Naive thymus-derived CD8-positive, alpha-beta T cell (primary cell): Measurements from ENCODE around the gene TMEM72. TPM values are rescaled to one million over a fixed set of nuclear protein-coding genes. Genes with fewer than 3 reads are reported as not detected.

Experiments used
- ATAC-seq, 2 donors: fragments of 150-1000 bp; cut with Tn5 transposase in 1 of 2; sonication (Bioruptor Pico), chemical (Tn5 transposase) in 1 of 2; 1 replicate in 1 of 2; 2 replicates in 1 of 2; pipeline ENCODE4 v1.10.0; 2021; ENCODE audit warnings: mild to moderate bottlenecking in 2 of 2, moderate library complexity in 2 of 2
- POLR2A ChIA-PET: fragments of 350-600 bp; sonication (Branson Sonifier 250); formaldehyde crosslinking; loops from one replicate; lab custom pipeline; 2021; ENCODE audit warnings: antibody characterized with exemption; lab: Charles Lee
- DNase-seq, 10 donors: peaks; one replicate each; pipeline versions ENCODE4 v3.0.0 to v3.0.0-alpha.2; 2020 to 2022
- H3K27ac Mint-ChIP-seq, 10 donors: one replicate each; pipeline ENCODE4 v1.8.0; 2020 to 2022; ENCODE audit warnings: mild to moderate bottlenecking in 10 of 10, mixed read lengths in 10 of 10, moderate library complexity in 4 of 10, inconsistent platforms in 1 of 10
- H3K27me3 Mint-ChIP-seq, 5 donors: one replicate each; pipeline ENCODE4 v1.8.0; 2021 to 2022; ENCODE audit warnings: mixed read lengths in 5 of 5
- H3K36me3 Mint-ChIP-seq, 3 donors: one replicate each; pipeline ENCODE4 v1.8.0; 2020 to 2022; ENCODE audit warnings: mixed read lengths in 3 of 3, mild to moderate bottlenecking in 2 of 3, inconsistent platforms in 1 of 3
- H3K4me1 Mint-ChIP-seq, 4 donors: one replicate each; pipeline ENCODE4 v1.8.0; 2021 to 2022; ENCODE audit warnings: mixed read lengths in 4 of 4
- H3K4me3 Mint-ChIP-seq, 10 donors: one replicate each; pipeline ENCODE4 v1.8.0; 2020 to 2022; ENCODE audit warnings: mild to moderate bottlenecking in 10 of 10, mixed read lengths in 10 of 10, moderate library complexity in 6 of 10, inconsistent platforms in 1 of 10
- H3K9me3 Mint-ChIP-seq, 9 donors: one replicate each; pipeline ENCODE4 v1.8.0; 2020 to 2022; ENCODE audit warnings: mixed read lengths in 9 of 9, mild to moderate bottlenecking in 3 of 9, inconsistent platforms in 1 of 9, moderate library complexity in 1 of 9
- polyA plus RNA-seq, 3 donors: library from polyadenylated mRNA; unstranded; fragments of 300-500 nt; fragmentation: Illumina TruSeq; gene quantifications; one replicate each; pipeline ENCODE4 v1.2.3, GENCODE V29; 2021
- total RNA-seq, 8 experiments: library from RNA in 2 of 8; stranded (reverse) in 2 of 8; gene quantifications; one replicate each; pipeline ENCODE4 v1.2.3 and lab custom pipeline; 2021 to 2026

TMEM72 gene
- total and polyA plus RNA-seq, 5 experiments from 2014 or later: not detected

- peak; percentile 44 to 80 for ATAC-seq
- no peaks in the 10 kb centered on the region for H3K9me3 Mint-ChIP-seq
- peak overlapping the region in 9 of 10 donors; percentile 0 to 82 (median 36) for H3K27ac Mint-ChIP-seq
- H3K27me3 Mint-ChIP-seq: no peaks in the 10 kb centered on the region
- DNase-seq: peak in 3 of 10 donors; percentile 39 to 56 (median 40)
- no peaks in the 10 kb centered on the region for H3K36me3 Mint-ChIP-seq
- H3K4me3 Mint-ChIP-seq: peak overlapping the region in 8 of 10 donors; percentile 0 to 67 (median 42)
- POLR2A ChIA-PET: interaction anchor here (0.5 to 0.7 kb wide), 2 partner anchors 9 to 56 kb away, joined by 3 read pairs; partner anchors contain the start of gene RASSF4
- H3K4me1 Mint-ChIP-seq: peaks cover 18 to 80% (median 31%) of the 10 kb centered on the region in 4 donors
Observed at GRCh38 chr10:44968500-44969400, 57.6 kb downstream of the TMEM72 start.

GRCh38 chr10:44969854-44970253, 58.7 kb downstream of the TMEM72 start:
- no peak for ATAC-seq
- peak overlapping the region in 1 of 10 donors; percentile 36 for H3K27ac Mint-ChIP-seq
- no peaks in the 10 kb centered on the region for H3K9me3 Mint-ChIP-seq
- H3K36me3 Mint-ChIP-seq: no peaks in the 10 kb centered on the region
- peaks cover 18 to 80% (median 35%) of the 10 kb centered on the region in 4 donors for H3K4me1 Mint-ChIP-seq
- no peaks in the 10 kb centered on the region for H3K27me3 Mint-ChIP-seq
- no peak for DNase-seq
- peak overlapping the region in 1 of 10 donors; percentile 32 for H3K4me3 Mint-ChIP-seq
- POLR2A ChIA-PET: no interaction called here

- DNase-seq: no peak
- POLR2A ChIA-PET: no interaction called here
- H3K4me1 Mint-ChIP-seq: peaks cover 16 to 72% (median 35%) of the 10 kb centered on the region in 4 donors
- no peak overlapping the region for H3K4me3 Mint-ChIP-seq
- no peaks in the 10 kb centered on the region for H3K36me3 Mint-ChIP-seq
- H3K9me3 Mint-ChIP-seq: no peaks in the 10 kb centered on the region
- H3K27ac Mint-ChIP-seq: no peak overlapping the region
- no peak for ATAC-seq
- no peaks in the 10 kb centered on the region for H3K27me3 Mint-ChIP-seq
Observed at GRCh38 chr10:44970812-44971395, 59.8 kb downstream of the TMEM72 start.

DNA sequence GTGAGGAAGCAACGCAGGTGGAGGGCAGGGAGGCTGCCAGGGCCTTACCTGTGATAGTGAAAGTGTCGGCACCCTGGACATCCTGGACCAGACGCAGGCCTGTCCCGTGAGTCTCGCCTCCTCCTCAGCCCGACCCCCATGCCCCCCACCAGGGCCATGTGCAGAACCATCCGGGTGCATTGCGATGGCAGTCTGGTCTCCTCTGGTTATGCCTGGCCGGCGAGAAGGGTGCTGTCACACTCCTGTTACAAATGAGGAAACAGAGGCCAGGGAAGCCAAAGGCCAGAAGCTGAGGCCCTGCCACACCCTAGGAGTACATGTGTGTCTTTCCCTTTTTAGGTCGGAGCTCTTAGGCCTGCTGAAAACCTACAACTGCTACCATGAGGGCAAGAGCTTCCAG, 60.3 kb downstream of the TMEM72 start:
- H3K36me3 Mint-ChIP-seq: no peaks in the 10 kb centered on the region
- ATAC-seq: no peak
- no peak overlapping the region for H3K4me3 Mint-ChIP-seq
- H3K27me3 Mint-ChIP-seq: no peaks in the 10 kb centered on the region
- no peak overlapping the region for H3K27ac Mint-ChIP-seq
- POLR2A ChIA-PET: no interaction called here
- no peaks in the 10 kb centered on the region for H3K9me3 Mint-ChIP-seq
- DNase-seq: no peak
- peaks cover 16 to 69% (median 32%) of the 10 kb centered on the region in 4 donors for H3K4me1 Mint-ChIP-seq

DNA sequence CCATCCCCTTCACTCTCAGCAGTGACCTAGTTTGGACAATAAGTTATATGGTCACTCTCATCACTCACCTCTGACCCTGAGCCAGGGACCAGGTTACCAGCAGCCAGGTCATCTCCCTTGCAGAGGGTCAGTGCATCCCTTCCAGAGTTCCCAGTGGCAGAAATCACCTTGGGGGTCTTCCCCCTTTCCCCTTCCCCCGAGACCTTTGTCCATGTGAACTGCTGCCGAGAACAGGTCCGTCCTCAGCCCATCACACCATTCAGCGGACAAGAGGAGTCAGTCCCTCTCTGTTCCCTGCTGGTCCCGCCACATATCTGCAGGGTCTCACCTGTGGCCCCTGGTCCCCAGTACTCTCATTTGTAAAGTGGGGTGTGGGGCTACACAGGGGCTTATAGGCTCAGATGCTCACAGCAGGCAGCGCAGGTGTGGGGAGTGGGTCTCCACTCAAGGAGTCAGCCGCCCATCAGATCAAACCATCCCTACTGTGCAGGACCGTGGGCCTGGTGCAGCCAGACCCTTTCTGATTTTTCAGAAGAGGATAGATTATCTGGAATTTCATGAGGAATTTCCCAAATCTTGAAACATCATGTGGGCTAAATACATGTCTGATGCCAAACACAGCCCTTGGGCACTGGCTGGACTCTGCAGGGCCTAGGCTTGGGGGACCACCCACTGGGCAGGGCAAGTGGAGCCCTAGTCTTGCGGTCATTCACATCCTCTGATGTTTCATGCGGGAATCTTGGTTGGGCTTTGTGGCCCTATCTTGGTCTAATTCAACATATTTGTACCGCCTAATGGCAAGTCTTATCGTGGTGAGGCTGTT, 61.0 kb downstream of the TMEM72 start:
- Mint-ChIP-seq H3K4me1 (peaks cover 16 to 66% (median 31%) of the 10 kb centered on the region in 4 donors), H3K36me3 (no peaks in the 10 kb centered on the region), H3K4me3 (no peak overlapping the region), H3K9me3 (no peaks in the 10 kb centered on the region), H3K27me3 (no peaks in the 10 kb centered on the region), H3K27ac (no peak overlapping the region)
- DNase-seq: no peak
- POLR2A ChIA-PET: interaction anchor here (0.7 to 2.1 kb wide), 3 partner anchors 9 to 39 kb away, joined by 3 to 4 read pairs (median 4); no protein-coding TSS in a partner anchor
- ATAC-seq: no peak

DNA sequence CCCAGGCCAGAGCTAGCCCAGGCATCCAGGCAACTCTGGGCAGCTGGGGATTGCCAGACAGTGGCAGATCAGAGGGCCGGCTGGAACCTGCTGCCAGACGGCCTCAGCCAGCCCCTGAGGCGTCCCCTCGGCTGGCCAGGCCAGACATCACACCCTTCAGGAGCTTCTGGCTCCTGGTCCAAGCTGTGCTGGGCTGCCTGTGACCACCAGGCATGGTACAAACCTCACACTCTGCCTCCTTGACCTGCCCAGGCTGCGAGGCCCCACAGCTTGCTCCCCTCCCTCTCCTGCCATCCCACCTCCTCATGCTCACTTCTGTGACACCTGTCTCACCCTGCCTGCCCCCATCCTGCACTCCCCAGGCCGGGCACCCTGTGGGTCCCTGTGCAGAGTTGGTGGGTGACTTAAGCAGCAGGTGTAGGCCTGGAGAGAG, 61.8 kb downstream of the TMEM72 start:
- Mint-ChIP-seq H3K4me1 (peaks cover 12 to 59% (median 25%) of the 10 kb centered on the region in 4 donors), H3K36me3 (no peaks in the 10 kb centered on the region), H3K4me3 (no peak overlapping the region), H3K9me3 (no peaks in the 10 kb centered on the region), H3K27ac (no peak overlapping the region), H3K27me3 (no peaks in the 10 kb centered on the region)
- DNase-seq (no peak), ATAC-seq (no peak)
- POLR2A ChIA-PET: interaction anchor here (0.6 to 2.1 kb wide), 4 partner anchors 8 to 40 kb away, joined by 3 to 4 read pairs (median 4); no protein-coding TSS in a partner anchor

DNA sequence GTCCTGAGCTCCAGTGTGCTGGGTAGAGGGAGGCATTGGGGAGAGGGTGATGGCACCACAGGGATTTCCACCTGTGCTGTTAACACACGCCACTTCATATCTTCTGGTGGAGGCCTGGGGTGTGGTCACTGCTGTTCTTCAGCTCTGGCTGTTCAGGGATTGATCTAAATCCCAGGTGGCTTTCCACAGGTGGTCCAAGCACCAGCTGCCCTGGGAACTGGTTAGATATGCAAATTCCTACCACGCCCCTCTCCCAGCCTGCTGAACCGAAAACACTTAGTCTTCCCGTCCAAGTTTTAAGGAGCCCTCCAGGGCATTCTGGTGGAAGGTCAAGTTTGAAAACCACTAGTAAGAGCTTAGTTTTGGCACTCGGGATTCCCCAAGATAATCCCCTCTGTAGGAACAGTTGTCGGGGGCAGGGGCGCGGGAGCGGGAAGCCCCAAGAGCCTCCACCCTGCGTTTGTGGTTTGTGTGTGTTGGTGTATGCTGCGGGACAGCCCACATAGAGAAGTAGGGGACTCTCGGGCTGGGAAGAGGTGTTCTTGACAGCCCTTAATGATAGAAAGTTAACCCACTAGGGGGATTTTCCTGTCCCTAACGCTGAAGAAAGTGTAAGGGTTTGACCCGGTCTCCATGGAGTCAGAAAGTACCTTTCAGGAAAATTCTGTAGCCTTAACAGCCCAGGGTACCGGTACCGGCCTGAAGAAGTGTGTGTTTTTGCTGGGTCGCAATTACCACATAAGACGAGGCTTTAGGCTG, 62.4 kb downstream of the TMEM72 start:
- Mint-ChIP-seq H3K4me1 (peaks cover 7 to 55% (median 20%) of the 10 kb centered on the region in 4 donors), H3K27me3 (no peaks in the 10 kb centered on the region), H3K9me3 (no peaks in the 10 kb centered on the region), H3K27ac (peak overlapping the region in 3 of 10 donors; percentile 56 to 81 (median 63)), H3K4me3 (peak overlapping the region in 2 of 10 donors; percentile 47 to 72), H3K36me3 (no peaks in the 10 kb centered on the region)
- POLR2A ChIA-PET: interaction anchor here (0.6 to 2.1 kb wide), 5 partner anchors 8 to 41 kb away, joined by 3 to 4 read pairs (median 3); no protein-coding TSS in a partner anchor
- DNase-seq (no peak), ATAC-seq (no peak)

- no peak for ATAC-seq
- Mint-ChIP-seq H3K4me1 (peaks cover under 1 to 48% (median 14%) of the 10 kb centered on the region in 4 donors), H3K4me3 (peak overlapping the region; percentile 64 to 82 (median 76)), H3K27ac (peak overlapping the region in 4 of 10 donors; percentile 17 to 81 (median 48)), H3K27me3 (no peaks in the 10 kb centered on the region), H3K36me3 (no peaks in the 10 kb centered on the region), H3K9me3 (no peaks in the 10 kb centered on the region)
- DNase-seq: no peak
- POLR2A ChIA-PET: interaction anchor here (1.1 to 2.1 kb wide), 2 partner anchors 11 to 41 kb away, joined by 3 to 4 read pairs; no protein-coding TSS in a partner anchor
Observed at GRCh38 chr10:44974082-44974627, 63.0 kb downstream of the TMEM72 start.

DNA sequence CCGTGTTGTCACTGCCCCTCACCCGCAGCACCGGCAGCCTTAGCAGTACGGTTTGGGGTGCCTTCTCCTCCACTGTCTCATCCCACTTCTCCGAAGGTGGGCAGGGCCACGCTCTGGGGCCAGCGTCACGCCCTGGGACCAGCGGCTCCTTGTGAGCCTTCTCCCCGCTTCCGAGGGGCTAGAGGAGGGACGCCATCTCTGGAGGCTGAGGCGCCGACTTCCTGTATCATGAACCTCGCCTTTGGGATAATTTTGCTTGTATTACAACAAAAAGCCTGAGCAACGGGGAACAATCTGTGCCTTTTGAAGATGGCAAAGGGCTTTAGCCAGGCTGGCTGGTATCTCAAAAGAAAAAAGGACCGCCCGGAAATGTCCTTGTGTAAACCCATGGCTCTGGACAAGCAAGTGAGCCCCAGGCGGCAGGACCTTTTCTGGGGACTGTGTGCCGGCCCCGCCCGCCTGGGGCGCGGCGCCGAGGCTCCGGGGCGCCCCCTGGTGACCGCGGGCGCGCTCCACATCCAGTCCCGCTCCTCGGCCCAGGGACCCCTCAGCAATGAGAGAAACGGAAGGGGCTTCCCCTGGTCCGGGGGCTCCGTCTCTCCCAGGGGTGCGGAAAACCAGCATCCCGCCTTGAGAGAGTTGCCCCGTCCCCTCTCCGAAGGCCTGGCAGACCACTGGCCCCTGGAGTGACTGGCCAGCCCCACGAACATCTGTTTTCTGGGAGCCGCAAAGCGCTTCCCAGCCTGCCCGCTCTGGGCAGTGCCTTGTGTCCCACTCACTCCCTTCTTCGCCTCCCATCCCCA, 63.7 kb downstream of the TMEM72 start:
- H3K4me1 Mint-ChIP-seq: peaks cover 0 to 44% (median 9%) of the 10 kb centered on the region in 4 donors
- no peaks in the 10 kb centered on the region for H3K9me3 Mint-ChIP-seq
- peak; percentile 97 to 99 for ATAC-seq
- DNase-seq: peak; percentile 21 to 75 (median 70)
- POLR2A ChIA-PET: interaction anchor here (1.1 to 2.1 kb wide), 3 partner anchors 12 to 42 kb away, joined by 3 to 4 read pairs (median 4); partner anchors contain the start of gene ZNF22
- H3K27ac Mint-ChIP-seq: peak overlapping the region in 7 of 10 donors; percentile 7 to 90 (median 60)
- no peaks in the 10 kb centered on the region for H3K36me3 Mint-ChIP-seq
- no peaks in the 10 kb centered on the region for H3K27me3 Mint-ChIP-seq
- peak overlapping the region; percentile 64 to 82 (median 76) for H3K4me3 Mint-ChIP-seq

DNA sequence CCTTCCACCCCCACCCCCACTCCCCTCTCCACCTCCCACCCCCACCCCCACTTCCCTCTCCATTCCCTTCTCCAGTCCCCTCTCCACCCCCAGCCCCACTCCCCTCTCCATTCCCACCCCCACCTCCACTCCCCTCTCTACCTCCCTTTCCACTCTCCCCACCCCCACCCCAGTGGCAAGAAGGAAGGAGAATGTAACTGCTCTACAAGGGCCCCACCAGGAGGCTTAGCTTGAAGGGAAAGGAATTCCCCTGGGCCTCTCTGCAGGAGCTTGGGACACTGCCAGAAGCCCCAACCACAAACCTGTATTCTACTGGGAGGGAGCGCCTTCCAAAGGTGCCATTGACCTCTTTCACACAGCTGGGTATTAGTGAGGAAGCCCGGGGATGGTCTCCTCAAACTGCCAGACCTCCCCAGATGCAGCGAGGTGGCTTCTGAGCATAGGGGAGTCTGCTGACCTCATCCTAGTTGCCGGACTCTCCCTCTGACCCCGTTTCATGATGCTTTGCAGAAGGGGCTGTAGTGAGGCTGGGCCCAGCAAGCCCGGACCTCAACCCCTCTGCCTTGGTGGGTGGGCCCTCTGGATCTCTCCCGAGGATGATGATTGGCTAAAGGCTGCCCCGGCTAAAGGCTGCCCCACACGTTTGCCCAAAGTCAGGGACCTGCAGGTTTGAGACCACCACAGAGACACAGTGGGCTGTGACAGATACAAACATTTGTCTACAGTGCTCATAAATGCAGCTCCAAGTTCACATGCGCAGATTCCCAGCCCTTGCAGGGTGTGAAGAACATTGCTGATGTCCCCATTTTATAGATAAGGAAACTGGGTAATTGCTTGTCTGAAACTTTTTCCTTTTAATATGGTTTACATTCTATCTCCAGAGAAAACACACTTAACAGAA, 64.5 kb downstream of the TMEM72 start:
- Mint-ChIP-seq H3K36me3 (no peaks in the 10 kb centered on the region), H3K9me3 (no peaks in the 10 kb centered on the region), H3K27me3 (no peaks in the 10 kb centered on the region), H3K4me1 (peaks cover 0 to 39% (median 9%) of the 10 kb centered on the region in 4 donors), H3K4me3 (peak overlapping the region in 6 of 10 donors; percentile 41 to 64 (median 53)), H3K27ac (peak overlapping the region in 1 of 10 donors; percentile 31)
- no peak for DNase-seq
- POLR2A ChIA-PET: interaction anchor here (1.3 kb wide), 1 partner anchor 25 kb away, joined by 4 read pairs; the partner anchor contains the start of gene ZNF22
- ATAC-seq: no peak
